Uterus (tissue), 4 donors: ENCODE measurements around the gene UBE2D3. TPM values are rescaled to one million over a fixed set of nuclear protein-coding genes. Genes with fewer than 3 reads are reported as not detected.
A peak's percentile ranks its signal among the peaks of the same experiment; 100 is the strongest.
"Not testable (repeated sequence)": the region's sequence is repeated elsewhere in the genome, so short reads cannot be mapped to it uniquely, and the experiment has no call there.

Experiments used
- DNase-seq, 2 donors: peaks; one replicate each; pipeline ENCODE4 v3.0.0-alpha.2; 2019 to 2020
- H3K27ac ChIP-seq, 2 donors: fragments of 200-600 bp; sonication (generic); 1 replicate in 1 of 2; 2 replicates in 1 of 2; pipeline ENCODE4 v1.5.1; 2016 to 2018
- H3K27me3 ChIP-seq, 2 donors: fragments of 200-600 bp; sonication (generic); one replicate each; pipeline ENCODE4 v1.5.1; 2018 to 2019; ENCODE audit warnings: control low read depth in 1 of 2
- H3K36me3 ChIP-seq, 2 donors: fragments of 200-600 bp; sonication (generic); one replicate each; pipeline ENCODE4 v1.5.1; 2019; ENCODE audit warnings: control low read depth in 1 of 2
- H3K4me1 ChIP-seq, 2 donors: fragments of 200-600 bp; sonication (generic); one replicate each; pipeline ENCODE4 v1.5.1; 2018 to 2019; ENCODE audit warnings: control low read depth in 1 of 2
- H3K4me3 ChIP-seq, 2 donors: fragments of 200-600 bp; sonication (generic); 1 replicate in 1 of 2; 2 replicates in 1 of 2; pipeline ENCODE4 v1.5.1; 2018 to 2019; ENCODE audit warnings: mild to moderate bottlenecking in 1 of 2
- H3K9me3 ChIP-seq, 2 donors: fragments of 200-600 bp; sonication (generic); one replicate each; pipeline ENCODE4 v1.5.1; 2019; ENCODE audit warnings: control low read depth in 1 of 2
- POLR2A ChIP-seq, 2 donors: fragments of 450-650 bp; IDR thresholded peaks; one replicate each; pipeline ENCODE4 v1.6.1; 2016; ENCODE audit warnings: antibody characterized with exemption in 2 of 2, mild to moderate bottlenecking in 1 of 2, moderate library complexity in 1 of 2
- intact Hi-C: fragments of 100-400 bp; cut with DNase I; formaldehyde crosslinking; loops from one replicate; pipeline ENCODE4 v1.15.1; 2023; ENCODE audit warnings: low total_unique reads
- total RNA-seq, 4 donors: library from RNA; depleted of rRNA in 3 of 4; stranded (reverse); fragments of >200 nt in 3 of 4; gene quantifications; one replicate each; pipeline versions ENCODE4 v1.1.0 to v1.2.4, GENCODE V29; 2014 to 2023
- TF ChIP-seq, protein P1 (sequence below), 4 experiments: fragments of 200-600 bp in 2 of 4; fragments of 450-650 bp in 2 of 4; sonication (generic) in 2 of 4; IDR thresholded peaks; one replicate each; pipeline ENCODE4 v1.5.1; 2016 to 2019; ENCODE audit warnings: antibody characterized with exemption in 4 of 4, mild to moderate bottlenecking in 2 of 4, moderate library complexity in 1 of 4
- donor health status: DM: yes; HTN: yes; CAD: no.

UBE2D3 gene
- total RNA-seq, 4 donors from 2014 or later = 261 to 496 (median 294) TPM

GRCh38 chr4:102868153-102868780, 40.9 kb upstream of the UBE2D3 start:
- Histone ChIP-seq H3K9me3 (no peaks in the 10 kb centered on the region), H3K36me3 (no peaks in the 10 kb centered on the region), H3K27ac (peak overlapping the region; percentile 95 to 98), H3K27me3 (no peaks in the 10 kb centered on the region), H3K4me3 (peak overlapping the region; percentile 52 to 56), H3K4me1 (peaks cover 0 to 8% of the 10 kb centered on the region in 2 donors)
- DNase-seq = peak; percentile 15 to 24
- TF ChIP-seq POLR2A (IDR thresholded peaks at IDR 0.05) = no peak
- TF ChIP-seq, protein P1, sequence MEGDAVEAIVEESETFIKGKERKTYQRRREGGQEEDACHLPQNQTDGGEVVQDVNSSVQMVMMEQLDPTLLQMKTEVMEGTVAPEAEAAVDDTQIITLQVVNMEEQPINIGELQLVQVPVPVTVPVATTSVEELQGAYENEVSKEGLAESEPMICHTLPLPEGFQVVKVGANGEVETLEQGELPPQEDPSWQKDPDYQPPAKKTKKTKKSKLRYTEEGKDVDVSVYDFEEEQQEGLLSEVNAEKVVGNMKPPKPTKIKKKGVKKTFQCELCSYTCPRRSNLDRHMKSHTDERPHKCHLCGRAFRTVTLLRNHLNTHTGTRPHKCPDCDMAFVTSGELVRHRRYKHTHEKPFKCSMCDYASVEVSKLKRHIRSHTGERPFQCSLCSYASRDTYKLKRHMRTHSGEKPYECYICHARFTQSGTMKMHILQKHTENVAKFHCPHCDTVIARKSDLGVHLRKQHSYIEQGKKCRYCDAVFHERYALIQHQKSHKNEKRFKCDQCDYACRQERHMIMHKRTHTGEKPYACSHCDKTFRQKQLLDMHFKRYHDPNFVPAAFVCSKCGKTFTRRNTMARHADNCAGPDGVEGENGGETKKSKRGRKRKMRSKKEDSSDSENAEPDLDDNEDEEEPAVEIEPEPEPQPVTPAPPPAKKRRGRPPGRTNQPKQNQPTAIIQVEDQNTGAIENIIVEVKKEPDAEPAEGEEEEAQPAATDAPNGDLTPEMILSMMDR (IDR thresholded peaks at IDR 0.05) = no peak
- intact Hi-C loops = loop anchor here (2.0 kb wide), 1 partner anchor 41 kb away; the partner anchor contains the start of gene UBE2D3

DNA sequence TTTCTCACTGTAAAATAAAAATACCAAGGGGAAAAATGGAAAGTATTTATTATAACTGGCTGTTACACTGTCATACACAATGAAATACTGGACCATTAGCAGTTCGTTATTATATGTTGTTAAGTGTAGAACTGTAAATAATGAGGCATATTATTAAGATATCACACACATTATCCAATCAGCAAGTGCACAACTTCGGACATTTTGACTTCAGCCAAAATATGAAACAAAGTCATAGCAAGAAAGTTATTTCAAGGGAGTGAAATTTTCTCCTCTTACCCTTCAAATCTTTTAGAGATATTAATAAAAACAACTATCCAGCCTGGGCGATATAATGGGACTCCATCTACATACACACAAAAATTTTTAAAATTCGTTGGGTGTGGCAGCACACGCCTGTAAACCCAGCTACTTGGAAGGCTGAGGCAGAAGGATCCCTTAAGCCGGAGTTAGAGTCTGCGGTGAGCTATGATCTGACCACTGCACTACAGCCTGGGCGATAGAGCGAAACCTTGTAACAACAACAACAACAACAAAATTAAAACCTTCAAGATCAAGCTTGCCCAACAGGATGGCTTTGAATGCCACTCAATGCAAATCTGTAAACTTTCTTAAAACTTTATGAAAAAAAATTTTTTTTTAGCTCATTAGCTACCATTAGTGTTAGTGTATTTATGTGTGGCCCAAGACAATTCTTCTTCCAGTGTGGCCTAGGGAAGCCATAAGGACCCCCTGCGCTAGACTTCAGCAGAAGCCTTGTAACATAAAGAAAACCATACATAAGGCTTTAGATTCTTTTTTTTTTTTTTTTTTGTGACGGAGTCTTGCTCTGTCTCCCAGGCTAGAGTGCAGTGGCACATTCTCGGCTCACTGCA, 40.2 kb upstream of the UBE2D3 start:
- peak overlapping the region; percentile 52 to 56 for H3K4me3 ChIP-seq
- DNase-seq = no peak
- peaks cover 0 to 8% of the 10 kb centered on the region in 2 donors for H3K4me1 ChIP-seq
- peak overlapping the region; percentile 95 to 98 for H3K27ac ChIP-seq
- H3K9me3 ChIP-seq = no peaks in the 10 kb centered on the region
- H3K27me3 ChIP-seq = no peaks in the 10 kb centered on the region
- no peaks in the 10 kb centered on the region for H3K36me3 ChIP-seq
- intact Hi-C loops = loop anchor here (2.0 kb wide), 1 partner anchor 41 kb away; the partner anchor contains the start of gene UBE2D3
- no peak for TF ChIP-seq POLR2A (IDR thresholded peaks at IDR 0.05)
- TF ChIP-seq, protein P1 (IDR thresholded peaks at IDR 0.05) = no peak

GRCh38 chr4:102865327-102865726, 38.0 kb upstream of the UBE2D3 start:
- H3K27ac ChIP-seq, H3K4me1 ChIP-seq, intact Hi-C loops, H3K36me3 ChIP-seq, H3K4me3 ChIP-seq, H3K9me3 ChIP-seq, H3K27me3 ChIP-seq, DNase-seq: not testable (repeated sequence)

GRCh38 chr4:102862747-102863146, 35.4 kb upstream of the UBE2D3 start:
- Histone ChIP-seq H3K27me3 (no peaks in the 10 kb centered on the region), H3K4me1 (peaks cover 0 to 8% of the 10 kb centered on the region in 2 donors), H3K4me3 (no peak overlapping the region), H3K36me3 (no peaks in the 10 kb centered on the region), H3K27ac (no peak overlapping the region), H3K9me3 (peaks cover 0 to 3% of the 10 kb centered on the region in 2 donors)
- intact Hi-C loops = no loop called here
- TF ChIP-seq POLR2A (IDR thresholded peaks at IDR 0.05) = no peak
- TF ChIP-seq, protein P1 (IDR thresholded peaks at IDR 0.05) = no peak
- no peak for DNase-seq

GRCh38 chr4:102862016-102862415, 34.7 kb upstream of the UBE2D3 start:
- no peak overlapping the region for H3K27ac ChIP-seq
- H3K36me3 ChIP-seq = no peaks in the 10 kb centered on the region
- peaks cover 0 to 3% of the 10 kb centered on the region in 2 donors for H3K9me3 ChIP-seq
- no peak overlapping the region for H3K4me3 ChIP-seq
- TF ChIP-seq, protein P1 (IDR thresholded peaks at IDR 0.05) = no peak
- TF ChIP-seq POLR2A (IDR thresholded peaks at IDR 0.05) = no peak
- H3K27me3 ChIP-seq = no peaks in the 10 kb centered on the region
- intact Hi-C loops = no loop called here
- H3K4me1 ChIP-seq = peaks cover 0 to under 1% of the 10 kb centered on the region in 2 donors
- DNase-seq = no peak
